Caki2 (cell line): ENCODE measurements around the gene BOD1L2. TPM values are rescaled to one million over a fixed set of nuclear protein-coding genes. Genes with fewer than 3 reads are reported as not detected.

Source experiments
- DNase-seq: peaks from one replicate; pipeline ENCODE4 v3.0.0-alpha.2; 2015; ENCODE audit warnings: low read depth
- in situ Hi-C: cut with HindIII; loops from 2 replicates; pipeline ENCODE4 v1.10.0; 2016; ENCODE audit warnings: low sequenced_read_pairs, low pct_unique_long_range_greater_than_20kb, mixed read lengths
- total RNA-seq: library from RNA; depleted of rRNA; stranded (reverse); fragments of >200 nt; shearing (Covaris generic); gene quantifications from 2 replicates; pipeline ENCODE4 v1.2.3, GENCODE V29; 2014; ENCODE audit warnings: low replicate concordance

The BOD1L2 gene
- total RNA-seq, 1 experiment from 2014 or later: not detected

DNA sequence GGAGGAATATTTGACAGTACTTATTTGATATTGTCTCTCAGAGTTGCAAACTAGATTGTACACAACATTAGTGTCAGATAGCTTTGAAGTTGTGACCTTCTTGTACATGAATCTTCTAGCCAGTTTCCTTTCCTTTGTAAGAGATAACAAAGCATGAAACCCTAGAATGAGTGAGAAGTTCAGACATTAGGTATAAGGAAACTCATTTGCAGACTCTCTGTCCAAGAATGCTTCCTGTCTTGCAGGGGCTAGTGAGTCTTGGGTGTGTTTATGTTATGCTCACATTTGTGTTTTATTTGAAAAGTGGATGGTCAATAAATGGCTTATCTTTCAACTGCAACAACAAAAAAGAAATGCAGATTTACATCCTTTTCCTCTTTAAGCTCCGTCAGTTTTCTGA is 1.4 kb downstream of the BOD1L2 start:
- in situ Hi-C loops: no loop called here
- no peak for DNase-seq

DNA sequence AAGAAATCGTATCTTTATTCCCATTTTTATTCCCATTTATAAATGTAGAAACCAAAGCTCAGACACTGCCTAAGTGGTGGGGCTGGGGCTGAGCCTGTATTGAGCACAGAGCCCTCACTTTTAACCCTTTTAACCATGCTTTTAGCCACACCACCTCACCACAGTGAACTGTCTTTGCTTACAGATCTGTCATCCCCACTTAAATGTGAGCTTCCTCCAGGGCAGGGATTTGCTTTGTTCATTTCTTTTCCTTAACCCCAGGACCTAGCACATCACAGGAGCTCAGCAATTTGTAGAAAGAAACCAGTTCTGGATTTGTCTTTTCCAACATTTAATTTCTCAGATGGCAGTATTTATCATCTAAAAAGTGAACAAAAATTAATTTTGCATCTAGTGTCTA is 2.2 kb downstream of the BOD1L2 start:
- no peak for DNase-seq
- in situ Hi-C loops: no loop called here

DNA sequence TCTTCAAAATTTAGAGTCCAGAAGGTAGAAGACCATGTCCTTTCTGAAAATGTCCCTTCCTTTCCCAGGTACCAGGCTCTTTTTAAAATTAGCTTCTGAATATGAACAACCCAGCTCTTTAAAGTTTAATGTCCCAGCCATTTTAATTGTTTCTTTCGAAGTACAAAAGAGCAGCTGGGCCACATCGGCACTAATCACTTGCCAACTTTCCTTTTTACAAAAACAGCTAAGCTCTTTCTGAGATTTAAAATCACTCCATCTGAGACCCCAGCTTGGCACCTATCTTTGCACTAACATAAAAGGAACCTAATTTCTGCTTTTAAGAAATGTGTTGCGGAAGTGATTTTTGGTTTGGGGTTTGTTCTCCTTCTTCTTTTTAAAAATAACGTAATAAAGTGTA is 2.6 kb downstream of the BOD1L2 start:
- DNase-seq: no peak
- in situ Hi-C loops: no loop called here

DNA sequence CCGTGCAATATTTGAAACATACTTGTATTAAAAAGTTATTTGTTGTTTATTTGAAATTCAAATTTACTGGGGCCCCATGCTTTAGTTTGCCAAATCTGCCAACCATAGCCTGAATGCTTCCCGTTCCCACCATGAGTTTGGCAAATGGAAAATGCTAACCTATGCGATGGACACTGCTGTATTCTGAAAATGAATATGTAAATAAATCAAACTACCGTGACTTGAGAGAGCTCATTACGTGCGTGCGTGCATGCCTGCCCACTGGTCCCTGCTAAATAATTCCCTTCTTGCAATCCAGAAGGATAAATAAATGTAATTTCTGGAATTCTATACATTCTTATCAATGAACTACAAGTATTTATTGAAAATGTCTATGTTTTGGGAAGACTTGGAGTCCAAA is 3.2 kb downstream of the BOD1L2 start:
- in situ Hi-C loops: no loop called here
- DNase-seq: no peak

DNA sequence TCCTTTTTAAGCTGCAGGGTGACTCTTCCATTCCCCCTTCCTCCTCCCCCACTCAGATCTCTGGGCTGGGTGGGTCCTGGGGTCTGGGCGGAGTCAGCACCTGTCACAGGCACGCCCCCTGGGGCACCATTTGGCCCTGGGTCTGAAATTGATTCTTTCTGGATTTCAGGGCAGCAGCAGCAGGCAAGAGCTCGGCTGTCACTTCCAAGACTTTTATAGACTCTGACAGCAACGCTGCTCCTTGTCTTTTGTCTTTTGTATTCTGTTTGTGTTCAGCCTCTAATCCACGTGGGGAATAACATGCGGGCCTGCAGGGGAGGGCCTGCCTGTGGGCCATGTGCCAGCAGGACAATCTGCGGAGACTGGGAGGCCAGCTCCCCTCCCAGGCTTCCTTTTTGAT is 3.9 kb downstream of the BOD1L2 start:
- no peak for DNase-seq
- in situ Hi-C loops: no loop called here

GRCh38 chr18:57154191-57154830 is 7.4 kb downstream of the BOD1L2 start:
- DNase-seq: no peak
- in situ Hi-C loops: no loop called here

GRCh38 chr18:57164401-57164800 is 17.5 kb downstream of the BOD1L2 start:
- no peak for DNase-seq
- in situ Hi-C loops: no loop called here

GRCh38 chr18:57167617-57168308 is 20.9 kb downstream of the BOD1L2 start:
- in situ Hi-C loops: no loop called here
- no peak for DNase-seq

GRCh38 chr18:57171026-57171425 is 24.1 kb downstream of the BOD1L2 start:
- DNase-seq: no peak
- in situ Hi-C loops: no loop called here

GRCh38 chr18:57175532-57175931 is 28.6 kb downstream of the BOD1L2 start:
- DNase-seq: no peak
- in situ Hi-C loops: no loop called here

GRCh38 chr18:57185434-57185833 is 38.5 kb downstream of the BOD1L2 start:
- DNase-seq: no peak
- in situ Hi-C loops: no loop called here

- DNase-seq: no peak
- in situ Hi-C loops: no loop called here
These were observed 42.1 kb downstream of the BOD1L2 start for GRCh38 chr18:57188851-57189557.

GRCh38 chr18:57190026-57190425 is 43.1 kb downstream of the BOD1L2 start:
- DNase-seq: no peak
- in situ Hi-C loops: no loop called here

DNA sequence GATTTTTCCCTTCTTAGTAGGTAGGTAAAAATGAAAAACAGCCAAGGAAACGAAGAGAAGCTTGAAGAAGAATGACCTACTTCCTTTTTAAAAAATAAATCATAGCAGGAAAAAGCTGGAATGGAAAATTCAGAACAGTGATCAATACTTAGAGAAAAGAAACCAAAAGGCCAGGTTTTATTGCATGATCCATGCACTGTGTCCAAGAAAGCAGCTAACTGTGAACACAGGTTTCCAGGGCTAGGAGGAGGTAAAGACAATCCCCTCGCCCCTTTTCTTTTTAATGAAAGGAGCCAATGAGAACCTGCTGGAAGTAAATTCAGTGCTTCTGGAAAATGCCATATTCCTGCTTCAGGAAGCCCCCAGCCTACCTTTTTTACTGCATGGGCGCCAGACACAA is 47.2 kb downstream of the BOD1L2 start:
- in situ Hi-C loops: no loop called here
- no peak for DNase-seq

DNA sequence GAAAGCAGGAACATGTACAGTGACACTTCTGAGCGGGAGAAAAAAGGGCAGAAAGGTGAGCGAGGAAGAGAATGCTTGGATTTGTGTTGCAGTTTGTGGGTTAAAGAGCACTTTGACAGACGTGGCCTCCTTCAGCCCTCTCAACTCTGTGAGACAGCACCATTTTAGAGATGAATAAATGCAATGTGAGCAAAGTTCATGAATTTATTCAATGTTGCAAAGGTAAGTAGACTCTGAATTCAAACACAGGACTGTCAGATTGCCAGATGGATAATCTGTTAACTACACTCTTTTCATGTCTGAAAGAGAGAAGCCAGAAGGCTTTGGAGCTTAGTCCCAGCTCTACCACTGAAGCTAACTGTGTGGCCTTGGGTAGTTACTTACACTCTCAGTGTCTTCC is 47.7 kb downstream of the BOD1L2 start:
- in situ Hi-C loops: no loop called here
- no peak for DNase-seq

DNA sequence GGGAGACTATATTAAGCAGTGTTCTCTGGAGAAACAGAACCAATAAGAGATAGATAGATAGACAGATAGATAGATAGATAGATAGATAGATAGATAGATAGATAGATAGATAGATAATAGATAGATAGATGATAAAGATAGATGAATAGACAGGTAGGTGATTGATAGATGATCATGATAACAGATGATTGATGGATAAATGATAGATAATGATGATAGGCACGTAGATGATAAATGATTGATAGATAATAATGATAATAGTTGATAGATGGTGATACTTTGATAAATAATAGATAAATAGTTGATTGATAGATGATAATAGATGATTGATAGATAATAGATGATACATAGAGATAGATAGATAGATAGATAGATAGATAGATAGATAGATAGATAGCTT is 48.5 kb downstream of the BOD1L2 start:
- in situ Hi-C loops: no loop called here
- no peak for DNase-seq

DNA sequence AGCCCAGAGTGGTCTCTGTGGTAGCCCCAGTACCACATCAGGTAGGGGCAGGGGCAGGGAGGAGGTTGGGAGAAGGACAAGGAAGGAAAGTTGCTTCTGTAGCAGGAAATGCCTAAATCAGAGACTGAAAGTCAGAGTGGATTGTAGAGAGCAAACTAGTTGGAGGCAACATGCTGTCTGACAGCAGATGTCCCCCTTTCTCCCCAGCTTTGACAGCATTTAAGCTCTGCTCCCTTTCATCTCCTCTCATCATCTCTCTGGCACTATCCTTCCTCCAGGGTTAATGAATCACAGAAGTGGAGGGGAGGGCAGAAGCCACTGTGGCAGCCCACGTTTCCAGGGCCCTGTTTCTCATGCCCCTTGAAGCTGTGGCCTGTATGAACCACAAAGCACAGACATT is 50.4 kb downstream of the BOD1L2 start:
- in situ Hi-C loops: no loop called here
- DNase-seq: no peak

DNA sequence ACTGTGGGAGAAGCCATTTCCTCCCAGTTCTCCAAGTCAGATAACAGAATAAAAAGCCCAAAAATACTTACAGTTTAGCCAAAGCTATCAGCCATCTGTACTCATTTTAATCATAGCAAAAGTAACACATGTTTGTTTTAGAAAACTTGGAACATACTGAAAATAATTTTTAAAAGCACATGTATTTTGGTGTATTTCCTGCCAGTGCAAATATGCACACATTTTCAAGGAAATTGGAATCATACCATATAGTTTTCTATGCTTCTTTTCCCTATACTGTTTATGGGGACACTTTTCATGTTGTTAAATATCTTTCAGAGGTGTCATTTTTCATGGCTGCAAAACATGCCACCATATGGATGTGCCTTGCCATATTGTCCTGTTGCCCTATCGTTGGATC is 51.2 kb downstream of the BOD1L2 start:
- in situ Hi-C loops: no loop called here
- no peak for DNase-seq
